WTC11 (cell line): ENCODE data around the gene KCNJ8. TPM values are rescaled to one million over a fixed set of nuclear protein-coding genes. Genes with fewer than 3 reads are reported as not detected.
"Not testable (repeated sequence)": the region's sequence is repeated elsewhere in the genome, so short reads cannot be mapped to it uniquely, and the experiment has no call there.

Source experiments
- ATAC-seq: fragments of 200-7000 bp; cut with Tn5 transposase; 2 replicates; pipeline ENCODE4 v1.10.0; 2021; ENCODE audit warnings: mild to moderate bottlenecking, moderate library complexity
- CTCF ChIA-PET: fragments of 300-600 bp; sonication (Branson Sonifier 250); formaldehyde crosslinking; loops from one replicate; lab custom pipeline; 2021; ENCODE audit warnings: antibody characterized with exemption; lab: Charles Lee
- POLR2A ChIA-PET: fragments of 350-600 bp; sonication (Branson Sonifier 250); formaldehyde crosslinking; loops from one replicate; lab custom pipeline; 2021; ENCODE audit warnings: antibody characterized with exemption; lab: Charles Lee
- DNase-seq: peaks from one replicate; pipeline ENCODE4 v3.0.0; 2021; ENCODE audit warnings: low spot score
- H3K27ac Mint-ChIP-seq: 2 replicates; pipeline ENCODE4 v1.8.0; 2021; ENCODE audit warnings: mixed read lengths
- H3K27me3 Mint-ChIP-seq: 2 replicates; pipeline ENCODE4 v1.8.0; 2021; ENCODE audit warnings: low read depth, mild to moderate bottlenecking, moderate library complexity, mixed read lengths
- H3K36me3 Mint-ChIP-seq: 2 replicates; pipeline ENCODE4 v1.8.0; 2021; ENCODE audit warnings: mixed read lengths
- H3K4me1 Mint-ChIP-seq: 2 replicates; pipeline ENCODE4 v1.8.0; 2022; ENCODE audit warnings: mixed read lengths
- H3K4me3 Mint-ChIP-seq: 2 replicates; pipeline ENCODE4 v1.8.0; 2021; ENCODE audit warnings: mild to moderate bottlenecking, moderate library complexity, mixed read lengths
- H3K9me3 Mint-ChIP-seq: 2 replicates; pipeline ENCODE4 v1.8.0; 2021; ENCODE audit warnings: mixed read lengths
- ATF6 ChIP-seq: sonication (generic); formaldehyde crosslinking; IDR thresholded peaks from 2 replicates; pipeline ENCODE4 v1.8.1; 2023; ENCODE audit warnings: mild to moderate bottlenecking, missing genetic modification reagents
- CDX4 ChIP-seq: fragments of 250-450 bp; sonication (Bioruptor Pico); IDR thresholded peaks from 2 replicates; pipeline ENCODE4 v1.9.0; 2021; ENCODE audit warnings: moderate library complexity, mild to moderate bottlenecking, inconsistent platforms, borderline replicate concordance
- E2F1 ChIP-seq: sonication (generic); formaldehyde crosslinking; IDR thresholded peaks from 2 replicates; pipeline ENCODE4 v1.8.0; 2022; ENCODE audit warnings: mild to moderate bottlenecking, missing genetic modification reagents
- E2F5 ChIP-seq: sonication (generic); formaldehyde crosslinking; IDR thresholded peaks from 2 replicates; pipeline ENCODE4 v1.8.1; 2022; ENCODE audit warnings: mild to moderate bottlenecking, moderate library complexity, missing genetic modification reagents
- EMX1 ChIP-seq: fragments of 250-450 bp; sonication (Bioruptor Pico); IDR thresholded peaks from 2 replicates; pipeline ENCODE4 v1.8.0; 2021; ENCODE audit warnings: mild to moderate bottlenecking
- FOXK1 ChIP-seq: sonication (generic); formaldehyde crosslinking; IDR thresholded peaks from 2 replicates; pipeline ENCODE4 v1.8.0; 2022; ENCODE audit warnings: mild to moderate bottlenecking, moderate library complexity, missing genetic modification reagents
- GABPB1 ChIP-seq: sonication (generic); formaldehyde crosslinking; IDR thresholded peaks from 2 replicates; pipeline ENCODE4 v1.8.1; 2023; ENCODE audit warnings: mild to moderate bottlenecking, missing genetic modification reagents
- GRHL2 ChIP-seq: fragments of 250-450 bp; sonication (Bioruptor Pico); IDR thresholded peaks from 2 replicates; pipeline ENCODE4 v1.8.0; 2022; ENCODE audit warnings: mild to moderate bottlenecking, moderate library complexity; ENCODE audit not compliant: insufficient replicate concordance, severe bottlenecking
- GTF2I ChIP-seq: fragments of 250-450 bp; sonication (Bioruptor Pico); conservative IDR thresholded peaks from 2 replicates; pipeline ENCODE4 v1.4.0; 2021; ENCODE audit warnings: mild to moderate bottlenecking
- IRF2 ChIP-seq: sonication (generic); formaldehyde crosslinking; IDR thresholded peaks from 2 replicates; pipeline ENCODE4 v1.8.0; 2022; ENCODE audit warnings: low read depth, missing genetic modification reagents, borderline replicate concordance
- JAZF1 ChIP-seq: fragments of 250-450 bp; sonication (Bioruptor Pico); IDR thresholded peaks from 2 replicates; pipeline ENCODE4 v1.9.0; 2021; ENCODE audit warnings: moderate library complexity, mild to moderate bottlenecking, inconsistent platforms
- PREB ChIP-seq: sonication (generic); formaldehyde crosslinking; IDR thresholded peaks from 2 replicates; pipeline ENCODE4 v1.8.1; 2022; ENCODE audit warnings: mild to moderate bottlenecking, missing genetic modification reagents, moderate library complexity, borderline replicate concordance
- SMAD3 ChIP-seq: sonication (generic); formaldehyde crosslinking; IDR thresholded peaks from 2 replicates; pipeline ENCODE4 v1.8.0; 2022; ENCODE audit warnings: missing genetic modification reagents, mild to moderate bottlenecking, borderline replicate concordance
- SOX15 ChIP-seq: fragments of 250-450 bp; sonication (Bioruptor Pico); IDR thresholded peaks from 2 replicates; pipeline ENCODE4 v1.9.0; 2021; ENCODE audit warnings: mild to moderate bottlenecking
- STAT6 ChIP-seq: sonication (generic); formaldehyde crosslinking; conservative IDR thresholded peaks from 2 replicates; pipeline ENCODE4 v1.8.1; 2023; ENCODE audit warnings: mild to moderate bottlenecking, low read depth, missing genetic modification reagents, moderate library complexity
- TP53 ChIP-seq: sonication (generic); formaldehyde crosslinking; IDR thresholded peaks from 2 replicates; pipeline ENCODE4 v1.8.1; 2023; ENCODE audit warnings: mild to moderate bottlenecking, missing genetic modification reagents
- ZNF532 ChIP-seq: fragments of 250-450 bp; sonication (Bioruptor Pico); IDR thresholded peaks from 2 replicates; pipeline ENCODE4 v1.9.0; 2021; ENCODE audit warnings: mild to moderate bottlenecking, borderline replicate concordance
- total RNA-seq: library from RNA; stranded (reverse); gene quantifications from 3 replicates; pipeline ENCODE4 v1.2.3, GENCODE V29; 2021

KCNJ8 gene
- total RNA-seq, 1 experiment from 2014 or later: 1.4 TPM

GRCh38 chr12:21786041-21786531, 11.6 kb upstream of the KCNJ8 start:
- peaks cover 6% of the 10 kb centered on the region for H3K9me3 Mint-ChIP-seq
- ChIA-PET POLR2A (interaction anchor here (0.7 kb wide), 1 partner anchor 201 kb away, joined by 3 read pairs; no protein-coding TSS in a partner anchor), CTCF (interaction anchor here (0.6 kb wide), 1 partner anchor 57 kb away, joined by 3 read pairs; no protein-coding TSS in a partner anchor)
- no peak overlapping the region for H3K4me3 Mint-ChIP-seq
- TF ChIP-seq SOX15 (CRISPR knock-in tag) (no peak), STAT6 (CRISPR knock-in tag) (no peak), TP53 (CRISPR knock-in tag) (no peak)
- H3K36me3 Mint-ChIP-seq: no peaks in the 10 kb centered on the region
- no peaks in the 10 kb centered on the region for H3K4me1 Mint-ChIP-seq
- no peaks in the 10 kb centered on the region for H3K27me3 Mint-ChIP-seq
- no peak for ATAC-seq
- no peak for DNase-seq
- H3K27ac Mint-ChIP-seq: no peak overlapping the region

- POLR2A ChIA-PET, ATAC-seq, H3K4me1 Mint-ChIP-seq, H3K27ac Mint-ChIP-seq, CTCF ChIA-PET, H3K36me3 Mint-ChIP-seq, H3K4me3 Mint-ChIP-seq, H3K27me3 Mint-ChIP-seq, H3K9me3 Mint-ChIP-seq, DNase-seq: not testable (repeated sequence)
Measured at GRCh38 chr12:21782723-21783122, 8.2 kb upstream of the KCNJ8 start.

GRCh38 chr12:21780786-21781185, 6.3 kb upstream of the KCNJ8 start:
- Mint-ChIP-seq H3K9me3 (no peaks in the 10 kb centered on the region), H3K36me3 (no peaks in the 10 kb centered on the region), H3K4me1 (peaks cover 8% of the 10 kb centered on the region), H3K4me3 (no peak overlapping the region), H3K27ac (no peak overlapping the region), H3K27me3 (peaks cover 4% of the 10 kb centered on the region)
- ChIA-PET POLR2A (no interaction called here), CTCF (no interaction called here)
- ATAC-seq: no peak
- DNase-seq: no peak
- TF ChIP-seq JAZF1 (CRISPR knock-in tag) (no peak), FOXK1 (no peak), ZNF532 (CRISPR knock-in tag) (no peak), GRHL2 (CRISPR knock-in tag) (no peak), EMX1 (CRISPR knock-in tag) (no peak), GTF2I (no peak), CDX4 (CRISPR knock-in tag) (no peak), E2F5 (CRISPR knock-in tag) (no peak), PREB (CRISPR knock-in tag) (no peak), GABPB1 (no peak), E2F1 (CRISPR knock-in tag) (no peak), IRF2 (CRISPR knock-in tag) (no peak), SMAD3 (CRISPR knock-in tag) (no peak), ATF6 (CRISPR knock-in tag) (no peak)
